WTC11 (cell line): ENCODE measurements around the gene NCMAP. TPM values are rescaled to one million over a fixed set of nuclear protein-coding genes. Genes with fewer than 3 reads are reported as not detected.
A peak's percentile ranks its signal among the peaks of the same experiment; 100 is the strongest.

ENCODE experiments used
- ATAC-seq: fragments of 200-7000 bp; cut with Tn5 transposase; 2 replicates; pipeline ENCODE4 v1.10.0; 2021; ENCODE audit warnings: mild to moderate bottlenecking, moderate library complexity
- CTCF ChIA-PET: fragments of 300-600 bp; sonication (Branson Sonifier 250); formaldehyde crosslinking; loops from one replicate; lab custom pipeline; 2021; ENCODE audit warnings: antibody characterized with exemption; lab: Charles Lee
- POLR2A ChIA-PET: fragments of 350-600 bp; sonication (Branson Sonifier 250); formaldehyde crosslinking; loops from one replicate; lab custom pipeline; 2021; ENCODE audit warnings: antibody characterized with exemption; lab: Charles Lee
- DNase-seq: peaks from one replicate; pipeline ENCODE4 v3.0.0; 2021; ENCODE audit warnings: low spot score
- H3K27ac Mint-ChIP-seq: 2 replicates; pipeline ENCODE4 v1.8.0; 2021; ENCODE audit warnings: mixed read lengths
- H3K27me3 Mint-ChIP-seq: 2 replicates; pipeline ENCODE4 v1.8.0; 2021; ENCODE audit warnings: low read depth, mild to moderate bottlenecking, moderate library complexity, mixed read lengths
- H3K36me3 Mint-ChIP-seq: 2 replicates; pipeline ENCODE4 v1.8.0; 2021; ENCODE audit warnings: mixed read lengths
- H3K4me1 Mint-ChIP-seq: 2 replicates; pipeline ENCODE4 v1.8.0; 2022; ENCODE audit warnings: mixed read lengths
- H3K4me3 Mint-ChIP-seq: 2 replicates; pipeline ENCODE4 v1.8.0; 2021; ENCODE audit warnings: mild to moderate bottlenecking, moderate library complexity, mixed read lengths
- H3K9me3 Mint-ChIP-seq: 2 replicates; pipeline ENCODE4 v1.8.0; 2021; ENCODE audit warnings: mixed read lengths
- AFF4 ChIP-seq: sonication (generic); formaldehyde crosslinking; IDR thresholded peaks from 2 replicates; pipeline ENCODE4 v1.8.1; 2023; ENCODE audit warnings: mild to moderate bottlenecking, missing genetic modification reagents, borderline replicate concordance
- AR ChIP-seq: fragments of 250-450 bp; sonication (Bioruptor Pico); IDR thresholded peaks from 2 replicates; pipeline ENCODE4 v1.9.0; 2021; ENCODE audit warnings: mild to moderate bottlenecking
- ATF1 ChIP-seq: sonication (generic); formaldehyde crosslinking; IDR thresholded peaks from 2 replicates; pipeline ENCODE4 v1.8.1; 2023; ENCODE audit warnings: mild to moderate bottlenecking, moderate library complexity, missing genetic modification reagents
- CBFB ChIP-seq: sonication (generic); formaldehyde crosslinking; IDR thresholded peaks from 2 replicates; pipeline ENCODE4 v1.8.1; 2022; ENCODE audit warnings: mild to moderate bottlenecking, low read depth, missing genetic modification reagents
- CREB1 ChIP-seq: sonication (generic); formaldehyde crosslinking; IDR thresholded peaks from 2 replicates; pipeline ENCODE4 v1.8.0; 2023; ENCODE audit warnings: mild to moderate bottlenecking, missing genetic modification reagents
- E2F1 ChIP-seq: sonication (generic); formaldehyde crosslinking; IDR thresholded peaks from 2 replicates; pipeline ENCODE4 v1.8.0; 2022; ENCODE audit warnings: mild to moderate bottlenecking, missing genetic modification reagents
- EMX1 ChIP-seq: fragments of 250-450 bp; sonication (Bioruptor Pico); IDR thresholded peaks from 2 replicates; pipeline ENCODE4 v1.8.0; 2021; ENCODE audit warnings: mild to moderate bottlenecking
- FOXP1 ChIP-seq: sonication (generic); formaldehyde crosslinking; IDR thresholded peaks from 2 replicates; pipeline ENCODE4 v1.8.0; 2022; ENCODE audit warnings: missing genetic modification reagents, mild to moderate bottlenecking, moderate library complexity, borderline replicate concordance
- FOXP4 ChIP-seq: sonication (generic); formaldehyde crosslinking; IDR thresholded peaks from 2 replicates; pipeline ENCODE4 v1.8.0; 2022; ENCODE audit warnings: mild to moderate bottlenecking, missing genetic modification reagents
- MLX ChIP-seq: sonication (generic); formaldehyde crosslinking; IDR thresholded peaks from 2 replicates; pipeline ENCODE4 v1.8.1; 2023; ENCODE audit warnings: mild to moderate bottlenecking, missing genetic modification reagents, moderate library complexity
- NFYB ChIP-seq: sonication (generic); formaldehyde crosslinking; conservative IDR thresholded peaks from 2 replicates; pipeline ENCODE4 v1.8.0; 2022; ENCODE audit warnings: low read depth, missing genetic modification reagents
- NR1H2 ChIP-seq: sonication (generic); formaldehyde crosslinking; IDR thresholded peaks from 2 replicates; pipeline ENCODE4 v1.9.0; 2021; ENCODE audit warnings: mild to moderate bottlenecking, moderate library complexity, missing genetic modification reagents
- NR3C1 ChIP-seq: sonication (generic); formaldehyde crosslinking; conservative IDR thresholded peaks from 2 replicates; pipeline ENCODE4 v1.8.1; 2023; ENCODE audit warnings: low read depth, mild to moderate bottlenecking, missing genetic modification reagents
- PRRX2 ChIP-seq: fragments of 250-450 bp; sonication (Bioruptor Pico); IDR thresholded peaks from 2 replicates; pipeline ENCODE4 v1.8.0; 2021; ENCODE audit warnings: mild to moderate bottlenecking
- TCF7 ChIP-seq: sonication (generic); formaldehyde crosslinking; IDR thresholded peaks from 2 replicates; pipeline ENCODE4 v1.8.0; 2022; ENCODE audit warnings: mild to moderate bottlenecking, low read depth, missing genetic modification reagents, moderate library complexity
- TEAD1 ChIP-seq: sonication (generic); formaldehyde crosslinking; IDR thresholded peaks from 2 replicates; pipeline ENCODE4 v1.8.0; 2022; ENCODE audit warnings: mild to moderate bottlenecking, missing genetic modification reagents
- ZMAT4 ChIP-seq: fragments of 250-450 bp; sonication (Bioruptor Pico); IDR thresholded peaks from 2 replicates; pipeline ENCODE4 v1.9.0; 2021; ENCODE audit warnings: mild to moderate bottlenecking
- ZNF317 ChIP-seq: sonication (generic); formaldehyde crosslinking; IDR thresholded peaks from 2 replicates; pipeline ENCODE4 v1.8.1; 2023; ENCODE audit warnings: low read depth, mild to moderate bottlenecking, moderate library complexity, missing genetic modification reagents, borderline replicate concordance
- ZNF396 ChIP-seq: fragments of 250-450 bp; sonication (Bioruptor Pico); IDR thresholded peaks from 2 replicates; pipeline ENCODE4 v1.8.0; 2021; ENCODE audit warnings: mild to moderate bottlenecking, moderate library complexity, borderline replicate concordance
- total RNA-seq: library from RNA; stranded (reverse); gene quantifications from 3 replicates; pipeline ENCODE4 v1.2.3, GENCODE V29; 2021

NCMAP gene
- total RNA-seq, 1 experiment from 2014 or later: 0.26 TPM

GRCh38 chr1:24558902-24559791 is 3.3 kb downstream of the NCMAP start:
- Mint-ChIP-seq H3K9me3 (0 out of 2 replicates have a peak, but pooled peaks cover 3% of the 10 kb centered on the region), H3K4me1 (peaks cover 23% of the 10 kb centered on the region), H3K27ac (no peak overlapping the region), H3K36me3 (no peaks in the 10 kb centered on the region), H3K27me3 (peaks cover 34% of the 10 kb centered on the region), H3K4me3 (no peak overlapping the region)
- TF ChIP-seq EMX1 (no peak), CBFB (CRISPR knock-in tag) (no peak), PRRX2 (CRISPR knock-in tag) (no peak), ZMAT4 (CRISPR knock-in tag) (no peak), ZNF317 (CRISPR knock-in tag) (no peak), FOXP4 (CRISPR knock-in tag) (no peak), AFF4 (CRISPR knock-in tag) (no peak), FOXP1 (CRISPR knock-in tag) (no peak), NR1H2 (no peak), AR (CRISPR knock-in tag) (no peak), ZNF396 (no peak), TCF7 (CRISPR knock-in tag) (no peak), ATF1 (CRISPR knock-in tag) (no peak), MLX (CRISPR knock-in tag) (no peak), CREB1 (CRISPR knock-in tag) (no peak), NR3C1 (no peak), TEAD1 (CRISPR knock-in tag) (no peak), NFYB (CRISPR knock-in tag) (no peak), E2F1 (CRISPR knock-in tag) (no peak)
- ChIA-PET CTCF (interaction anchor here (1.0 to 5.4 kb wide), 4 partner anchors 13 to 144 kb away, joined by 3 to 34 read pairs (median 4); partner anchors contain the start of gene NIPAL3), POLR2A (interaction anchor here (0.6 kb wide), 1 partner anchor 17 kb away, joined by 8 read pairs; no protein-coding TSS in a partner anchor)
- ATAC-seq (peak; percentile 90), DNase-seq (peak; percentile 68)
